Activated CD8-positive, alpha-beta T cell treated with anti-CD3 and anti-CD28 coated beads for 36 hours (primary cell): ENCODE measurements around the gene PACRG. TPM values are rescaled to one million over a fixed set of nuclear protein-coding genes. Genes with fewer than 3 reads are reported as not detected.

Experiments
- ATAC-seq: fragments of 200-7000 bp; cut with Tn5 transposase; one replicate; pipeline ENCODE4 v1.10.0; 2021; ENCODE audit warnings: mild to moderate bottlenecking, moderate library complexity
- CTCF ChIA-PET: fragments of 350-600 bp; sonication (Branson Sonifier 250); formaldehyde crosslinking; loops from one replicate; lab custom pipeline; 2021; ENCODE audit warnings: antibody characterized with exemption; lab: Charles Lee
- POLR2A ChIA-PET: fragments of 350-600 bp; sonication (Branson Sonifier 250); formaldehyde crosslinking; loops from one replicate; lab custom pipeline; 2021; ENCODE audit warnings: antibody characterized with exemption; lab: Charles Lee
- DNase-seq: peaks from one replicate; pipeline ENCODE4 v3.0.0-alpha.2; 2020
- H3K27ac Mint-ChIP-seq: one replicate; pipeline ENCODE4 v1.8.0; 2021; ENCODE audit warnings: mild to moderate bottlenecking, mixed read lengths
- H3K27me3 Mint-ChIP-seq: one replicate; pipeline ENCODE4 v1.8.0; 2021; ENCODE audit warnings: mixed read lengths
- H3K36me3 Mint-ChIP-seq: one replicate; pipeline ENCODE4 v1.8.0; 2021; ENCODE audit warnings: low read depth, mixed read lengths
- H3K4me1 Mint-ChIP-seq: one replicate; pipeline ENCODE4 v1.8.0; 2021; ENCODE audit warnings: low read depth, mixed read lengths
- H3K4me3 Mint-ChIP-seq: one replicate; pipeline ENCODE4 v1.8.0; 2021; ENCODE audit warnings: mild to moderate bottlenecking, moderate library complexity, mixed read lengths
- H3K9me3 Mint-ChIP-seq: one replicate; pipeline ENCODE4 v1.8.0; 2021; ENCODE audit warnings: mixed read lengths
- CTCF ChIP-seq: fragments of 200-600 bp; IDR thresholded peaks from one replicate; pipeline ENCODE4 v1.8.0; 2022; ENCODE audit warnings: antibody characterized with exemption, mild to moderate bottlenecking
- intact Hi-C: fragments of 100-400 bp; cut with micrococcal nuclease; formaldehyde crosslinking; loops from one replicate; pipeline ENCODE4 v1.10.0; 2022
- total RNA-seq, 2 experiments: library from RNA; stranded (reverse); gene quantifications; one replicate each; pipeline ENCODE4 v1.2.3, GENCODE V29; 2021

The PACRG gene
- total RNA-seq, 2 experiments from 2014 or later, result not detected

- ChIA-PET POLR2A (no interaction called here), CTCF (no interaction called here)
- no peaks in the 10 kb centered on the region for H3K4me1 Mint-ChIP-seq
- no peak for ATAC-seq
- no peak overlapping the region for H3K4me3 Mint-ChIP-seq
- TF ChIP-seq CTCF, result no peak
- no peaks in the 10 kb centered on the region for H3K36me3 Mint-ChIP-seq
- no peaks in the 10 kb centered on the region for H3K9me3 Mint-ChIP-seq
- no peak overlapping the region for H3K27ac Mint-ChIP-seq
- no peak for DNase-seq
- intact Hi-C loops, result no loop called here
- H3K27me3 Mint-ChIP-seq, result no peaks in the 10 kb centered on the region
Observed at GRCh38 chr6:162849269-162849668, 121.5 kb downstream of the PACRG start.

- ChIA-PET CTCF (no interaction called here), POLR2A (no interaction called here)
- ATAC-seq (no peak), DNase-seq (no peak)
- H3K27me3 Mint-ChIP-seq, result no peaks in the 10 kb centered on the region
- H3K4me1 Mint-ChIP-seq, result no peaks in the 10 kb centered on the region
- no peaks in the 10 kb centered on the region for H3K9me3 Mint-ChIP-seq
- intact Hi-C loops, result no loop called here
- no peak overlapping the region for H3K4me3 Mint-ChIP-seq
- TF ChIP-seq CTCF, result no peak
- no peaks in the 10 kb centered on the region for H3K36me3 Mint-ChIP-seq
- no peak overlapping the region for H3K27ac Mint-ChIP-seq
Observed at GRCh38 chr6:162852192-162852591, 124.4 kb downstream of the PACRG start.

GRCh38 chr6:162852840-162853577 is 125.2 kb downstream of the PACRG start:
- no peak for TF ChIP-seq CTCF
- no peaks in the 10 kb centered on the region for H3K9me3 Mint-ChIP-seq
- H3K27me3 Mint-ChIP-seq, result no peaks in the 10 kb centered on the region
- POLR2A ChIA-PET, result no interaction called here
- no peaks in the 10 kb centered on the region for H3K4me1 Mint-ChIP-seq
- intact Hi-C loops, result no loop called here
- H3K4me3 Mint-ChIP-seq, result no peak overlapping the region
- H3K27ac Mint-ChIP-seq, result no peak overlapping the region
- ATAC-seq (no peak), DNase-seq (no peak)
- CTCF ChIA-PET, result no interaction called here
- no peaks in the 10 kb centered on the region for H3K36me3 Mint-ChIP-seq

GRCh38 chr6:162854228-162854627 is 126.5 kb downstream of the PACRG start:
- no peaks in the 10 kb centered on the region for H3K9me3 Mint-ChIP-seq
- no peak for ATAC-seq
- intact Hi-C loops, result no loop called here
- H3K4me3 Mint-ChIP-seq, result no peak overlapping the region
- H3K4me1 Mint-ChIP-seq, result no peaks in the 10 kb centered on the region
- no peaks in the 10 kb centered on the region for H3K27me3 Mint-ChIP-seq
- H3K27ac Mint-ChIP-seq, result no peak overlapping the region
- no peak for DNase-seq
- ChIA-PET POLR2A (no interaction called here), CTCF (no interaction called here)
- TF ChIP-seq CTCF, result no peak
- H3K36me3 Mint-ChIP-seq, result no peaks in the 10 kb centered on the region

GRCh38 chr6:162854734-162855191 is 127.0 kb downstream of the PACRG start:
- TF ChIP-seq CTCF, result no peak
- ChIA-PET CTCF (no interaction called here), POLR2A (no interaction called here)
- Mint-ChIP-seq H3K4me3 (no peak overlapping the region), H3K36me3 (no peaks in the 10 kb centered on the region), H3K27me3 (no peaks in the 10 kb centered on the region), H3K4me1 (no peaks in the 10 kb centered on the region), H3K9me3 (no peaks in the 10 kb centered on the region), H3K27ac (no peak overlapping the region)
- intact Hi-C loops, result no loop called here
- DNase-seq (no peak), ATAC-seq (no peak)
